GM12892 (cell line): ENCODE measurements around the gene NDUFC2.
"Not testable (repeated sequence)": the region's sequence is repeated elsewhere in the genome, so short reads cannot be mapped to it uniquely, and the experiment has no call there.

Source experiments
- DNase-seq: peaks from one replicate; pipeline ENCODE4 v3.0.0; 2011; ENCODE audit not compliant: insufficient read length
- FAIRE-seq: peaks from 2 replicates; lab custom pipeline; 2011; peaks lifted over from hg19 to GRCh38; lab: Jason Lieb, UNC
- POLR2A ChIP-seq: IDR thresholded peaks from 2 replicates; pipeline ENCODE4 v1.6.1; 2011; ENCODE audit warnings: low read depth, low read length, control low read depth
- POLR2AphosphoS5 ChIP-seq: IDR thresholded peaks from 2 replicates; pipeline ENCODE4 v1.6.1; 2011; ENCODE audit warnings: low read depth, low read length, control low read depth
- TAF1 ChIP-seq: IDR thresholded peaks from 2 replicates; pipeline ENCODE4 v1.6.1; 2011; ENCODE audit warnings: low read depth, mild to moderate bottlenecking, control low read depth, low read length, borderline replicate concordance

NDUFC2 gene

GRCh38 chr11:78097666-78098385 lies 18.2 kb upstream of the NDUFC2 start:
- TF ChIP-seq POLR2A: no peak
- no peak for DNase-seq
- FAIRE-seq: no peak

- FAIRE-seq: no peak
- TF ChIP-seq POLR2AphosphoS5 (no peak), POLR2A (no peak), TAF1 (no peak)
- DNase-seq: no peak
These were observed 14.6 kb upstream of the NDUFC2 start for GRCh38 chr11:78094250-78094649.

GRCh38 chr11:78086521-78087074 lies 6.9 kb upstream of the NDUFC2 start:
- not testable (repeated sequence) for FAIRE-seq, DNase-seq

- no peak for TF ChIP-seq POLR2AphosphoS5
- TF ChIP-seq TAF1: no peak
- TF ChIP-seq POLR2A: no peak
- FAIRE-seq (no peak), DNase-seq (no peak)
These were observed 6.3 kb upstream of the NDUFC2 start for GRCh38 chr11:78085972-78086371.

- FAIRE-seq, DNase-seq: not testable (repeated sequence)
These were observed 4.8 kb upstream of the NDUFC2 start for GRCh38 chr11:78084506-78084905.

- TF ChIP-seq POLR2AphosphoS5 (no peak), TAF1 (no peak)
- FAIRE-seq: no peak
These were observed 3.4 kb upstream of the NDUFC2 start for GRCh38 chr11:78083021-78083420.

GRCh38 chr11:78082146-78082545 lies 2.5 kb upstream of the NDUFC2 start:
- FAIRE-seq (no peak), DNase-seq (no peak)
- no peak for TF ChIP-seq POLR2AphosphoS5

More at GRCh38 chr11:78083021-78083420, 3.4 kb upstream of the NDUFC2 start:
- no peak for DNase-seq

- FAIRE-seq (no peak), DNase-seq (no peak)
- TF ChIP-seq POLR2AphosphoS5: no peak
These were observed 1.9 kb upstream of the NDUFC2 start for GRCh38 chr11:78081583-78081982.

- TF ChIP-seq POLR2A: no peak
- TF ChIP-seq TAF1: no peak
- no peak for TF ChIP-seq POLR2AphosphoS5
- no peak for FAIRE-seq
- no peak for DNase-seq
These were observed 1.3 kb upstream of the NDUFC2 start for GRCh38 chr11:78080818-78081495.

- no peak for FAIRE-seq
- no peak for DNase-seq
- TF ChIP-seq TAF1 (no peak), POLR2AphosphoS5 (no peak), POLR2A (no peak)
These were observed 589 bp upstream of the NDUFC2 start for GRCh38 chr11:78080084-78080817.

- no peak for DNase-seq
- TF ChIP-seq POLR2AphosphoS5: no peak
- no peak for TF ChIP-seq POLR2A
- no peak for TF ChIP-seq TAF1
- no peak for FAIRE-seq
These were observed 1.2 kb downstream of the NDUFC2 start for GRCh38 chr11:78078218-78079167.

- FAIRE-seq, DNase-seq: not testable (repeated sequence)
These were observed 2.1 kb downstream of the NDUFC2 start for GRCh38 chr11:78077592-78077991.
